RCC 7860 (cell line): ENCODE results near the gene ELL2.
A peak's percentile ranks its signal among the peaks of the same experiment; 100 is the strongest.
"Not testable (repeated sequence)": the region's sequence is repeated elsewhere in the genome, so short reads cannot be mapped to it uniquely, and the experiment has no call there.

Source experiments
- DNase-seq: peaks from one replicate; pipeline ENCODE4 v3.0.0-alpha.2; 2015; ENCODE audit warnings: low spot score
- FAIRE-seq: peaks from 2 replicates; lab custom pipeline; 2012; peaks lifted over from hg19 to GRCh38; lab: Jason Lieb, UNC

Gene ELL2

GRCh38 chr5:95846554-95847260 is 114.9 kb downstream of the ELL2 start:
- FAIRE-seq (no peak), DNase-seq (peak; percentile 39)

GRCh38 chr5:95845391-95845790 is 116.3 kb downstream of the ELL2 start:
- FAIRE-seq (no peak), DNase-seq (no peak)

- FAIRE-seq, result no peak
- no peak for DNase-seq
Observed at GRCh38 chr5:95843733-95844223, 117.9 kb downstream of the ELL2 start.

GRCh38 chr5:95842854-95843544 is 118.7 kb downstream of the ELL2 start:
- peak; percentile 84 for DNase-seq
- FAIRE-seq, result peak; percentile 23

GRCh38 chr5:95841914-95842812 is 119.5 kb downstream of the ELL2 start:
- no peak for DNase-seq
- FAIRE-seq, result no peak

GRCh38 chr5:95840956-95841705 is 120.5 kb downstream of the ELL2 start:
- DNase-seq (no peak), FAIRE-seq (no peak)

- FAIRE-seq, result no peak
Observed at GRCh38 chr5:95839658-95840057, 122.0 kb downstream of the ELL2 start.

GRCh38 chr5:95838556-95838955 is 123.1 kb downstream of the ELL2 start:
- no peak for DNase-seq
- FAIRE-seq, result no peak

More at GRCh38 chr5:95839658-95840057, 122.0 kb downstream of the ELL2 start:
- no peak for DNase-seq

- no peak for FAIRE-seq
- DNase-seq, result no peak
Observed at GRCh38 chr5:95838001-95838520, 123.6 kb downstream of the ELL2 start.

- FAIRE-seq (no peak), DNase-seq (no peak)
Observed at GRCh38 chr5:95837492-95837891, 124.2 kb downstream of the ELL2 start.

GRCh38 chr5:95836971-95837370 is 124.7 kb downstream of the ELL2 start:
- DNase-seq, FAIRE-seq: not testable (repeated sequence)

- FAIRE-seq, result no peak
- no peak for DNase-seq
Observed at GRCh38 chr5:95836544-95836943, 125.1 kb downstream of the ELL2 start.

GRCh38 chr5:95835682-95836385 is 125.8 kb downstream of the ELL2 start:
- DNase-seq (no peak), FAIRE-seq (no peak)
